ENCODE results near the gene AKAP6. TPM values are rescaled to one million over a fixed set of nuclear protein-coding genes. Genes with fewer than 3 reads are reported as not detected.

AKAP6 gene
- total RNA-seq, 2 experiments from 2014 or later: 1.2 to 1.4 TPM

DNA sequence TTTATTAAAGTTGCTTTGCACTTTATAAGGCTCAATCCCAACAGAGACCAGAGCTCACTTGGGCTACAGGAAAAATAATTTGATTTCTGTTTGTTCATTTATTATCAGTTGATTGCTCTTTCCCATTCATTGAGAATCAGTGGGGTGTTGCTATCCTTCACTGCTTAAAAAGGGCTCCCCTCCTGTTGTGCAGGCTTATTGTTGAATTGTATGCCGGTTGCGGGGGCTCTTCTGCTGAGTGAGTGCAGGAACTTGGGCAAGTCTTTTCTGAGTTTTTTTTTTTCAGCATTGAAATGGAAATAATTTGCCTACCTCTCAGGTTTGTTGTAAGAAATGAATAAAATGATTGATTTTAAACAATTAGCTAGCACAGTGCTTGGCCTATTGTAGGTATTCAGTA lies 32.6 kb downstream of the AKAP6 start:
- TF ChIP-seq CTCF (IDR thresholded peaks at IDR 0.05): no peak
- no peak overlapping the region for H3K27ac Mint-ChIP-seq
- intact Hi-C loops (cut with micrococcal nuclease): no loop called here
- DNase-seq (no peak), ATAC-seq (no peak)
- H3K4me1 Mint-ChIP-seq (ENCODE audit: low read depth): no peaks in the 10 kb centered on the region
- no peaks in the 10 kb centered on the region for H3K9me3 Mint-ChIP-seq
- no peak overlapping the region for H3K4me3 Mint-ChIP-seq
- ChIA-PET POLR2A (no interaction called here), CTCF (interaction anchor here (0.5 kb wide), 1 partner anchor 10 kb away, joined by 3 read pairs; no protein-coding TSS in a partner anchor)
- no peaks in the 10 kb centered on the region for H3K36me3 Mint-ChIP-seq (ENCODE audit: low read depth)
- H3K27me3 Mint-ChIP-seq: no peaks in the 10 kb centered on the region

DNA sequence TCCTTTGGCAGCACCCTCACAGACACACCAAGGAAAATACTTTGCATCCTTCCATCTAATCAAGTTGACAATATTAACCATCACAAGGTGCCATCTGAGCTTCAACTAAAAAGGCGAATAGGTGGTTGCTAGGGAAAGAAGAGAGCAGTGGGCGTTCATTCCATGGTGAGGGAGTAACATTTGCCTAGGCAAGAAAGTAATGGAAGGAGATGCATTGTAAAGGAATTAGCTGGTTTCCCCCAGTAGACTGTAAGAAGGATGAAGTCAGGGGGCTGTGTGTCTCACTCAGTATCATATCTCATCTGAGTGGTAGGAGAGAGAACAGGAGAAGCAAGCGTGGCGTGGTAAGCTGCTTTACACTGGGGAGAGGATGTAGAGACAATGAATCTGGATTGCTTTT lies 34.7 kb downstream of the AKAP6 start:
- Mint-ChIP-seq H3K36me3 (ENCODE audit: low read depth) (no peaks in the 10 kb centered on the region), H3K27ac (no peak overlapping the region), H3K27me3 (no peaks in the 10 kb centered on the region), H3K4me1 (ENCODE audit: low read depth) (no peaks in the 10 kb centered on the region), H3K9me3 (no peaks in the 10 kb centered on the region), H3K4me3 (no peak overlapping the region)
- CTCF ChIA-PET: no interaction called here
- ATAC-seq: no peak
- POLR2A ChIA-PET: interaction anchor here (0.7 kb wide), 1 partner anchor 132 kb away, joined by 3 read pairs; no protein-coding TSS in a partner anchor
- intact Hi-C loops (cut with micrococcal nuclease): no loop called here
- no peak for TF ChIP-seq CTCF (IDR thresholded peaks at IDR 0.05)
- DNase-seq: no peak

DNA sequence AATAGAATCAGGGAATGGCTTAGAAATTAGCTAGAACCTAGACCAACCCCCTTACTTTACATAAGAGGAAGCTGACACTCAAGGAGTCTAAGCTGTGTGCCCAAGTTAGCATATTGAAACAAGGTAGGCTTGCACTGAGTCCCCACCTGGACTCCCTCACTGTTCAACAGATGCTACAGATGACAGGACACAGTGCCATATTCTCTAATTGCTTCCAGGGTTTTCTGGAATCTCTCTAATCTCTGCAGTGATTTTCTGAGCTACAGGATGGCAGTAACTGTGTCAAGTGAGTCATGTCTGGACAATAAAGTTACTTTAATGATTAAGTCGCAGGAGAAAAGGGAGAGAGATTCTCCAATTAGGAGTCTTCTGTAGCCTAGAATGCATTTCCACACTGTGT lies 35.8 kb downstream of the AKAP6 start:
- H3K4me1 Mint-ChIP-seq (ENCODE audit: low read depth): no peaks in the 10 kb centered on the region
- ChIA-PET CTCF (no interaction called here), POLR2A (no interaction called here)
- no peaks in the 10 kb centered on the region for H3K36me3 Mint-ChIP-seq (ENCODE audit: low read depth)
- no peak overlapping the region for H3K4me3 Mint-ChIP-seq
- no peak for ATAC-seq
- intact Hi-C loops (cut with micrococcal nuclease): no loop called here
- H3K27ac Mint-ChIP-seq: no peak overlapping the region
- no peak for TF ChIP-seq CTCF (IDR thresholded peaks at IDR 0.05)
- H3K27me3 Mint-ChIP-seq: peaks cover 2% of the 10 kb centered on the region
- H3K9me3 Mint-ChIP-seq: no peaks in the 10 kb centered on the region
- DNase-seq: no peak

- Mint-ChIP-seq H3K9me3 (no peaks in the 10 kb centered on the region), H3K4me1 (ENCODE audit: low read depth) (peaks cover 8% of the 10 kb centered on the region), H3K27ac (no peak overlapping the region), H3K27me3 (peaks cover 2% of the 10 kb centered on the region), H3K4me3 (no peak overlapping the region), H3K36me3 (ENCODE audit: low read depth) (no peaks in the 10 kb centered on the region)
- CTCF ChIA-PET: no interaction called here
- DNase-seq: no peak
- no peak for TF ChIP-seq CTCF (IDR thresholded peaks at IDR 0.05)
- POLR2A ChIA-PET: no interaction called here
- no peak for ATAC-seq
- intact Hi-C loops (cut with micrococcal nuclease): no loop called here
These were observed 37.3 kb downstream of the AKAP6 start for GRCh38 chr14:32366256-32366879.

GRCh38 chr14:32366986-32367385 lies 37.9 kb downstream of the AKAP6 start:
- peaks cover 2% of the 10 kb centered on the region for H3K27me3 Mint-ChIP-seq
- ChIA-PET POLR2A (no interaction called here), CTCF (no interaction called here)
- H3K9me3 Mint-ChIP-seq: no peaks in the 10 kb centered on the region
- no peaks in the 10 kb centered on the region for H3K36me3 Mint-ChIP-seq (ENCODE audit: low read depth)
- intact Hi-C loops (cut with micrococcal nuclease): no loop called here
- H3K4me1 Mint-ChIP-seq (ENCODE audit: low read depth): peaks cover 8% of the 10 kb centered on the region
- no peak for ATAC-seq
- no peak overlapping the region for H3K27ac Mint-ChIP-seq
- DNase-seq: no peak
- no peak for TF ChIP-seq CTCF (IDR thresholded peaks at IDR 0.05)
- H3K4me3 Mint-ChIP-seq: no peak overlapping the region
